ENCODE data around the gene ALDH18A1. TPM values are rescaled to one million over a fixed set of nuclear protein-coding genes. Genes with fewer than 3 reads are reported as not detected.

The ALDH18A1 gene
- total and polyA plus RNA-seq, 2 of the 8 experiments (the other 6 are each of a cell fraction or from before 2014, with no cell fraction given) = 59.6 to 128 TPM

DNA sequence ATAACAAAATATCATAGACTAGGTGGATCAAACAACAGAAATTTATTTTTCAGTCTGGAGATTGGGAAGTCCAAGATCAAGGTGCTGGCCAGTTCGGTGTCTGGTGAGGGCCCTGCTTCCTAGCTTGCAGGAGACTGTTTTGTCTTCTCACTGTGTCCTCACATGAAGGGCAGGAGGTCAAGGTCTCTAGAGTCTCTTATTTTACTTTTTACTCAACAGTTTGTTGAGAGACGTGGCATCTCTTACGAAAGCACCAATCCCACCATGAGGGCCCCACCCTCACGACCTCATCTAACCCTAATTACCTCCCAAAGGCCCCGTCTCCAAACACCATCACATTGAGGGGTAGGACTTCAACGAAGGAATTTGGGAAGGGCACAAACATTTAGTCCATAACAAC, 54.1 kb downstream of the ALDH18A1 start:
- ChIA-PET CTCF (ENCODE audit: partially characterized antibody) (interaction anchor here (0.6 to 8.7 kb wide), 21 partner anchors 8 to 269 kb away, joined by 3 to 304 read pairs (median 5); no protein-coding TSS in a partner anchor), POLR2A (ENCODE audit: partially characterized antibody) (interaction anchor here (0.6 to 1.2 kb wide), 2 partner anchors 172 to 283 kb away, joined by 3 read pairs; no protein-coding TSS in a partner anchor)
- Histone ChIP-seq H2BK12ac (ENCODE audit: low read depth, low read length) (no peak overlapping the region), H3K9me3 (ENCODE audit: insufficient read depth in 2 of 2, low read depth in 1 of 2, low read length in 1 of 2) (no peaks in the 10 kb centered on the region), H3K36me3 (ENCODE audit: control insufficient read depth in 2 of 4, insufficient read depth in 4 of 4, low read length in 3 of 4) (peaks cover 0 to 11% (median 5%) of the 10 kb centered on the region in 4 experiments; a peak in 5 of 8 replicates), H3K27me3 (replicated peaks in 1 of 4; ENCODE audit: control insufficient read depth in 3 of 4, extremely low read depth in 1 of 4, insufficient read depth in 3 of 4, low read length in 3 of 4) (no peaks in the 10 kb centered on the region), H2BK20ac (ENCODE audit: low read length) (no peak overlapping the region), H2AFZ (ENCODE audit: low read length) (no peak overlapping the region), H2BK15ac (ENCODE audit: low read length) (no peak overlapping the region), H2AK5ac (ENCODE audit: low read depth, low read length) (no peak overlapping the region), H3K4me3 (ENCODE audit: extremely low read depth in 1 of 4, insufficient read depth in 2 of 4, low read depth in 3 of 4, low read length in 4 of 4) (no peak overlapping the region), H3K27ac (ENCODE audit: low read depth, low read length) (no peak overlapping the region), H3K79me1 (ENCODE audit: low read depth, low read length) (no peaks in the 10 kb centered on the region), H3K79me2 (ENCODE audit: control insufficient read depth in 1 of 2, insufficient read depth in 2 of 2, low read length in 2 of 2) (no peaks in the 10 kb centered on the region), H3K23me2 (ENCODE audit: low read depth, low read length) (no peaks in the 10 kb centered on the region), H4K20me1 (replicated peaks in 1 of 2; ENCODE audit: control insufficient read depth in 1 of 2, insufficient read depth in 2 of 2, low read length in 2 of 2) (no peaks in the 10 kb centered on the region), H4K5ac (ENCODE audit: insufficient read length, low read depth, low read length) (no peak overlapping the region), H2BK5ac (ENCODE audit: low read depth, low read length) (no peak overlapping the region), H3K18ac (ENCODE audit: extremely low read depth, low read length) (no peak overlapping the region), H3K9ac (replicated peaks in 1 of 4; ENCODE audit: extremely low read depth in 1 of 4, low read depth in 3 of 4, low read length in 3 of 4) (no peak overlapping the region), H3K23ac (ENCODE audit: insufficient read length) (no peak overlapping the region), H3K4ac (replicated peaks; ENCODE audit: insufficient read length, low read depth, low read length) (no peak overlapping the region), H3K4me2 (ENCODE audit: insufficient read depth in 1 of 2, low read depth in 2 of 2, low read length in 2 of 2) (no peak overlapping the region), H4K91ac (replicated peaks; ENCODE audit: insufficient read length, low read length) (no peak overlapping the region), H3K56ac (replicated peaks; ENCODE audit: insufficient read length, low read depth, low read length) (no peak overlapping the region), H2BK120ac (replicated peaks; ENCODE audit: low read depth, low read length) (no peak overlapping the region), H3K4me1 (replicated peaks in 1 of 4; ENCODE audit: control insufficient read depth in 3 of 4, insufficient read depth in 4 of 4, low read length in 3 of 4) (peaks cover 0 to 3% (median 0%) of the 10 kb centered on the region in 4 experiments; a peak in 1 of 7 replicates), H4K8ac (ENCODE audit: extremely low read depth, insufficient read depth, low read length) (no peak overlapping the region), H3K14ac (ENCODE audit: insufficient read length) (no peak overlapping the region)
- FAIRE-seq (no peak), DNase-seq (ENCODE audit: low read depth in 1 of 2, low spot score in 2 of 2) (no peak)
- TF ChIP-seq, protein P1, sequence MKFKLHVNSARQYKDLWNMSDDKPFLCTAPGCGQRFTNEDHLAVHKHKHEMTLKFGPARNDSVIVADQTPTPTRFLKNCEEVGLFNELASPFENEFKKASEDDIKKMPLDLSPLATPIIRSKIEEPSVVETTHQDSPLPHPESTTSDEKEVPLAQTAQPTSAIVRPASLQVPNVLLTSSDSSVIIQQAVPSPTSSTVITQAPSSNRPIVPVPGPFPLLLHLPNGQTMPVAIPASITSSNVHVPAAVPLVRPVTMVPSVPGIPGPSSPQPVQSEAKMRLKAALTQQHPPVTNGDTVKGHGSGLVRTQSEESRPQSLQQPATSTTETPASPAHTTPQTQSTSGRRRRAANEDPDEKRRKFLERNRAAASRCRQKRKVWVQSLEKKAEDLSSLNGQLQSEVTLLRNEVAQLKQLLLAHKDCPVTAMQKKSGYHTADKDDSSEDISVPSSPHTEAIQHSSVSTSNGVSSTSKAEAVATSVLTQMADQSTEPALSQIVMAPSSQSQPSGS (IDR thresholded peaks at IDR 0.05; ENCODE audit: low read length) = no peak
- TF ChIP-seq GTF2F1 (IDR thresholded peaks at IDR 0.05; ENCODE audit: borderline replicate concordance, low read depth, low read length) (no peak), YY1 (IDR thresholded peaks at IDR 0.05; ENCODE audit: low read depth, low read length) (no peak), CTBP2 (IDR thresholded peaks at IDR 0.05; ENCODE audit: borderline replicate concordance, insufficient read depth, insufficient read length, low read length) (no peak), POLR2AphosphoS5 (IDR thresholded peaks at IDR 0.05; ENCODE audit: low read depth, low read length) (no peak), GABPA (IDR thresholded peaks at IDR 0.05; ENCODE audit: borderline replicate concordance, insufficient read depth, low read length) (no peak), CHD2 (IDR thresholded peaks at IDR 0.05; ENCODE audit: low read length) (no peak), CREB1 (IDR thresholded peaks at IDR 0.05) (no peak), SIX5 (IDR thresholded peaks at IDR 0.05; ENCODE audit: low read depth, low read length) (no peak), CEBPB (IDR thresholded peaks at IDR 0.05; ENCODE audit: low read depth, low read length) (no peak), POU5F1 (IDR thresholded peaks at IDR 0.05; ENCODE audit: low read depth, low read length) (no peak), PHF8 (conservative IDR thresholded peaks at IDR 0.05; ENCODE audit: low read depth, low read length) (no peak), KDM4A (IDR thresholded peaks at IDR 0.05; ENCODE audit: low read depth, low read length, severe bottlenecking) (no peak)
- 93% methylated on average over 6 of the region's 6 CpGs; no CpG with 5 or more reads in 1 of the 2 experiments for WGBS, 2 experiments (ENCODE audit: extremely low coverage in 1 of 2, insufficient coverage in 1 of 2, insufficient read length in 1 of 2, insufficient replicate concordance in 2 of 2, low coverage in 1 of 2, low lambda C conversion rate in 2 of 2, missing lambda C conversion rate in 1 of 2)

All from H1 (cell line).